PC-9 (cell line): ENCODE measurements around the gene RIMBP2. TPM values are rescaled to one million over a fixed set of nuclear protein-coding genes. Genes with fewer than 3 reads are reported as not detected.

Experiments
- BruUV-seq: library from RNA; stranded (reverse); fragments of 400-500 nt; replicated peaks from 2 replicates; lab custom pipeline; 2021; lab: Mats Ljungman, UMichigan
- CTCF ChIA-PET: fragments of 300-600 bp; sonication (Branson Sonifier 250); formaldehyde crosslinking; loops from one replicate; lab custom pipeline; 2022; ENCODE audit warnings: antibody characterized with exemption; lab: Charles Lee
- POLR2A ChIA-PET: fragments of 300-600 bp; sonication (Branson Sonifier 250); formaldehyde crosslinking; loops from one replicate; lab custom pipeline; 2022; ENCODE audit warnings: antibody characterized with exemption; ENCODE audit not compliant: unreplicated experiment; lab: Charles Lee
- DNase-seq, 2 experiments: peaks; one replicate each; pipeline versions ENCODE4 v3.0.0 to v3.0.0-alpha.2; 2015 to 2022; ENCODE audit warnings: mixed read lengths in 1 of 2
- H2AFZ ChIP-seq: fragments of 200-600 bp; sonication (generic); 2 replicates; pipeline ENCODE4 v1.8.1; 2017; ENCODE audit warnings: antibody characterized with exemption
- H3F3A ChIP-seq: fragments of 200-600 bp; sonication (generic); 2 replicates; pipeline ENCODE4 v1.8.1; 2017; ENCODE audit warnings: antibody characterized with exemption, mild to moderate bottlenecking, low read depth; ENCODE audit not compliant: insufficient read depth
- H3K27ac ChIP-seq: fragments of 200-600 bp; sonication (generic); 2 replicates; pipeline ENCODE4 v1.6.1; 2016; ENCODE audit warnings: mixed run types
- H3K27me3 ChIP-seq: fragments of 200-600 bp; sonication (generic); 2 replicates; pipeline ENCODE4 v1.6.1; 2016; ENCODE audit warnings: low read depth, mixed run types; ENCODE audit not compliant: insufficient read depth
- H3K36me3 ChIP-seq: fragments of 200-600 bp; sonication (generic); 2 replicates; pipeline ENCODE4 v1.6.1; 2016; ENCODE audit warnings: low read depth, mixed run types
- H3K4me1 ChIP-seq: fragments of 200-600 bp; sonication (generic); replicated peaks from 2 replicates; pipeline ENCODE4 v1.6.1; 2016; ENCODE audit warnings: mixed run types; ENCODE audit not compliant: insufficient read depth
- H3K4me2 ChIP-seq: fragments of 200-600 bp; sonication (generic); 2 replicates; pipeline ENCODE4 v1.6.1; 2017; ENCODE audit warnings: mixed run types
- H3K4me3 ChIP-seq: fragments of 200-600 bp; sonication (generic); 2 replicates; pipeline ENCODE4 v1.6.1; 2016; ENCODE audit warnings: mixed run types
- H3K79me2 ChIP-seq: fragments of 200-600 bp; sonication (generic); 2 replicates; pipeline ENCODE4 v1.6.1; 2017; ENCODE audit warnings: low read depth, mixed run types
- H3K9me2 ChIP-seq: fragments of 200-600 bp; sonication (generic); 2 replicates; pipeline ENCODE4 v1.8.1; 2017; ENCODE audit warnings: mild to moderate bottlenecking; ENCODE audit not compliant: insufficient read depth
- H3K9me3 ChIP-seq: fragments of 200-600 bp; sonication (generic); 2 replicates; pipeline ENCODE4 v1.8.1; 2016; ENCODE audit warnings: low read depth; ENCODE audit not compliant: insufficient read depth
- H4K20me1 ChIP-seq: fragments of 200-600 bp; sonication (generic); 2 replicates; pipeline ENCODE4 v1.8.1; 2017; ENCODE audit not compliant: insufficient read depth
- EZH2 ChIP-seq: fragments of 200-600 bp; sonication (generic); IDR thresholded peaks from 2 replicates; pipeline ENCODE4 v1.8.0; 2017; ENCODE audit warnings: antibody characterized with exemption, low read depth
- intact Hi-C: fragments of 100-400 bp; cut with micrococcal nuclease; formaldehyde crosslinking; loops from one replicate; pipeline ENCODE4 v1.10.0; 2022; ENCODE audit not compliant: unreplicated experiment
- total RNA-seq: library from RNA; stranded (reverse); gene quantifications from 2 replicates; pipeline ENCODE4 v1.2.3, GENCODE V29; 2021
- TF ChIP-seq, protein P1 (sequence below): fragments of 200-600 bp; sonication (generic); conservative IDR thresholded peaks from 2 replicates; pipeline ENCODE4 v1.6.1; 2017; ENCODE audit warnings: mixed run types, antibody characterized with exemption, mild to moderate bottlenecking, moderate library complexity

Gene RIMBP2
- total RNA-seq, 1 experiment from 2014 or later = not detected

GRCh38 chr12:130667421-130667960 lies 48.6 kb downstream of the RIMBP2 start:
- Histone ChIP-seq H3K4me1 (no peaks in the 10 kb centered on the region), H2AFZ (no peak overlapping the region), H3K9me3 (no peaks in the 10 kb centered on the region), H3K4me3 (no peak overlapping the region), H3K9me2 (no peaks in the 10 kb centered on the region), H4K20me1 (no peaks in the 10 kb centered on the region), H3F3A (no peaks in the 10 kb centered on the region), H3K4me2 (no peak overlapping the region), H3K27me3 (peaks cover 53% of the 10 kb centered on the region), H3K27ac (no peak overlapping the region), H3K36me3 (no peaks in the 10 kb centered on the region), H3K79me2 (no peaks in the 10 kb centered on the region)
- POLR2A ChIA-PET = no interaction called here
- no peak for DNase-seq
- no peak for TF ChIP-seq EZH2
- TF ChIP-seq, protein P1, sequence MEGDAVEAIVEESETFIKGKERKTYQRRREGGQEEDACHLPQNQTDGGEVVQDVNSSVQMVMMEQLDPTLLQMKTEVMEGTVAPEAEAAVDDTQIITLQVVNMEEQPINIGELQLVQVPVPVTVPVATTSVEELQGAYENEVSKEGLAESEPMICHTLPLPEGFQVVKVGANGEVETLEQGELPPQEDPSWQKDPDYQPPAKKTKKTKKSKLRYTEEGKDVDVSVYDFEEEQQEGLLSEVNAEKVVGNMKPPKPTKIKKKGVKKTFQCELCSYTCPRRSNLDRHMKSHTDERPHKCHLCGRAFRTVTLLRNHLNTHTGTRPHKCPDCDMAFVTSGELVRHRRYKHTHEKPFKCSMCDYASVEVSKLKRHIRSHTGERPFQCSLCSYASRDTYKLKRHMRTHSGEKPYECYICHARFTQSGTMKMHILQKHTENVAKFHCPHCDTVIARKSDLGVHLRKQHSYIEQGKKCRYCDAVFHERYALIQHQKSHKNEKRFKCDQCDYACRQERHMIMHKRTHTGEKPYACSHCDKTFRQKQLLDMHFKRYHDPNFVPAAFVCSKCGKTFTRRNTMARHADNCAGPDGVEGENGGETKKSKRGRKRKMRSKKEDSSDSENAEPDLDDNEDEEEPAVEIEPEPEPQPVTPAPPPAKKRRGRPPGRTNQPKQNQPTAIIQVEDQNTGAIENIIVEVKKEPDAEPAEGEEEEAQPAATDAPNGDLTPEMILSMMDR = no peak
- no TSS peak for BruUV-seq
- intact Hi-C loops = no loop called here
- CTCF ChIA-PET = no interaction called here

DNA sequence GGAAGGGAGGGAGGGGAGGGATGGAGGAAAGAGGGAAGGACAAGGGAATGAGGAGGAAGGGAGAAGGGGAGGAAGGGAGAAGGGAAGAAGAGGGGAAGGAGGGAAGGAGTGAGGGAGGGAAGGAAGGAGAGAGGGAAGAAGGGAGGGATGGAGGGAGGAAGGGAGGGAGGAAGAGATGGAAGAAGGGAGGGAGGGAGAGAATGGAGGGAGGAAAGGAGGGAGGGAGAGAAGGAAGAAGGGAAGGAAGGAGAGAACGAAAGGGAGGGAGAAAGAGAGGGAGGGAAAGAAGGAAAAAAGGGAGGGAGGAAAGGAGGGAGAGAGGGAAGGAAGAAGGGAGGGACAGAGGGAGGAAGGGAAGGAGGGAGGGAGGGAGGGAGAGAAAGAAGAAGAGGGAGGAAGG lies 49.5 kb downstream of the RIMBP2 start:
- no peak overlapping the region for H3K4me2 ChIP-seq
- DNase-seq = no peak
- H3K79me2 ChIP-seq = no peaks in the 10 kb centered on the region
- H3K4me1 ChIP-seq = no peaks in the 10 kb centered on the region
- no peak overlapping the region for H3K27ac ChIP-seq
- H3F3A ChIP-seq = no peaks in the 10 kb centered on the region
- H4K20me1 ChIP-seq = no peaks in the 10 kb centered on the region
- H3K36me3 ChIP-seq = no peaks in the 10 kb centered on the region
- intact Hi-C loops = no loop called here
- no peak overlapping the region for H3K4me3 ChIP-seq
- H2AFZ ChIP-seq = no peak overlapping the region
- peaks cover 44% of the 10 kb centered on the region for H3K27me3 ChIP-seq
- CTCF ChIA-PET = no interaction called here
- TF ChIP-seq, protein P1 = no peak
- no peak for TF ChIP-seq EZH2
- no peaks in the 10 kb centered on the region for H3K9me2 ChIP-seq
- H3K9me3 ChIP-seq = no peaks in the 10 kb centered on the region
- POLR2A ChIA-PET = no interaction called here
- no TSS peak for BruUV-seq

- no peaks in the 10 kb centered on the region for H3K79me2 ChIP-seq
- no peaks in the 10 kb centered on the region for H3K9me3 ChIP-seq
- no peak overlapping the region for H3K4me2 ChIP-seq
- H2AFZ ChIP-seq = no peak overlapping the region
- H3K36me3 ChIP-seq = no peaks in the 10 kb centered on the region
- no peaks in the 10 kb centered on the region for H3F3A ChIP-seq
- BruUV-seq = no TSS peak
- no peaks in the 10 kb centered on the region for H4K20me1 ChIP-seq
- intact Hi-C loops = no loop called here
- TF ChIP-seq EZH2 = no peak
- TF ChIP-seq, protein P1 = no peak
- H3K9me2 ChIP-seq = no peaks in the 10 kb centered on the region
- POLR2A ChIA-PET = no interaction called here
- DNase-seq = no peak
- no peaks in the 10 kb centered on the region for H3K4me1 ChIP-seq
- no peak overlapping the region for H3K27ac ChIP-seq
- H3K27me3 ChIP-seq = peaks cover 35% of the 10 kb centered on the region
- H3K4me3 ChIP-seq = no peak overlapping the region
- CTCF ChIA-PET = no interaction called here
Measured at GRCh38 chr12:130665753-130666152, 50.3 kb downstream of the RIMBP2 start.
